HG03045 (cell line): ENCODE measurements around the gene INTS1.

Experiments
- ATAC-seq: cut with Tn5 transposase; IDR thresholded peaks from one replicate; pipeline ENCODE4 v1.9.1; 2021; ENCODE audit warnings: mild to moderate bottlenecking, moderate library complexity; ENCODE audit not compliant: unreplicated experiment

INTS1 gene

DNA sequence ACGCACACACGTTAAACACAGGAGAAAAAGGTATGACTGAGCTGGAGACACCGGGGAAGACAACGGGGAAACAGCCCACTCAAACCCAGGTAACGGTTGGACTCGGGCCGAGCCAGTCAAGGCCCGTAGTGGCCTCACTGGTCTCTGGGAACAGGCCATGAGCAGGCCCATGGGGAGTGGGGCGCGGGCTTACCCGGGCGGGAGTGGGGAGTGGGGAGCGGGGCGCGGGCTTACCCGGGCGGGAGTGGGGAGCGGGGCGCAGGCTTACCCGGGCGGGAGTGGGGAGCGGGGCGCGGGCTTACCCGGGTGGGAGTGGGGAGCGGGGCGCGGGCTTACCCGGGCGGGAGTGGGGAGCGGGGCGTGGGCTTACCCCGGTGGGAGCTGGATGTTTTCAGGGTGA, 11.5 kb downstream of the INTS1 start:
- ATAC-seq = no peak

DNA sequence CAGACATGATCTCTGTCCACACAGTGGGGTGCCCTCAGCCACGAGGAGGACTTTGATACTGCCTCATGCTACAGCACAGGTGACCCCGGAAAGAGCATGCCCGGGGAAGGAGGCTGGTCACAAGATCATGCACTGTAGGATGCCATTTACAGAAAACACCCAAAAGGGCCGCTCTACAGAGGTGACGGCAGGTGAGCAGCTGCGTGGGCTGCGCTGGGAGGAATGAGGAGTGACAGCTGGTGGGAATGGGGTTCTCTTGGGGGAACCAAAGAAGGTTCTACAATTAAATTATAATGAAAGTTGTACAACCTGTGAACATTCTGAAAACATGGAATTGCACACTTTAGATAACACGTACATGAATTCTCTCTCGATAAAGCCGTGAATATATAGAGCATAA, 12.0 kb downstream of the INTS1 start:
- no peak for ATAC-seq

DNA sequence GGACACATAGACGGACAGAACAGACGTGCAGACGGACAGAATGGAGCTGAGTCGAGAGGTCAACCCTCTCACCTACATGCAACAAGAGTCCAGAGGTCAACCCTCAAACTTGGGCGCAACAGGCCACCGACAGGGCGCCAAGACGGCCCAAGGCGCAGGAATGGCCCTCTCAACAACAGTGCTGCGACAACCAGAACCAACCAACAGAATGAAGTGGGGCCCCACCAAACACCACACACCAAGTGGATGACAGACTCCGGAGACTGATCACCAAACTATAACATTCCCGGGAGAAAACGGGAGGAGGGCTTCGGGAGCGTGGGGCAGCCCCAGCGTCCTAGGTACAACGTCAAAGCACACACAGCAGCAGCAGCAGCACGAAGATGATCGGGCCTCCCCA, 13.4 kb downstream of the INTS1 start:
- ATAC-seq = no peak

DNA sequence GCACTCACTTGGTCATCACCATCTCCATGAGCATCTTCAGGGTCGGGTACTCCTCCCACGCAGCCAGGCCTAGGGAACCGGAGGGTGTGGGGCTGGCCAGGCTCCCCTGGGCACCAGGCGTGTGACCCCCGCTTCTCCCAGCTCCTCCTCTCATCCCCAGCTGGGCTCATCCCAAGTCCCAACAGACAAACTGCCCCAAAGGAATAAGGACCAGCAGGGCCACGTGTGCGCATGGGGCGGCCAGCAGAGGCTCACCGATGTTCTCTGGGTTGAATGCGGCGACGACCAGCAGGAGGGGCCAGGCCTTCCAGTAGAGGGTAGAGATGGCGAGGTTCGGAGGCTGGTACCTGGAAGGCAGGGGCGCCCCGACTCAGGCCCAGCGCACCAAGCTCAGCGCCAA, 14.9 kb downstream of the INTS1 start:
- no peak for ATAC-seq

DNA sequence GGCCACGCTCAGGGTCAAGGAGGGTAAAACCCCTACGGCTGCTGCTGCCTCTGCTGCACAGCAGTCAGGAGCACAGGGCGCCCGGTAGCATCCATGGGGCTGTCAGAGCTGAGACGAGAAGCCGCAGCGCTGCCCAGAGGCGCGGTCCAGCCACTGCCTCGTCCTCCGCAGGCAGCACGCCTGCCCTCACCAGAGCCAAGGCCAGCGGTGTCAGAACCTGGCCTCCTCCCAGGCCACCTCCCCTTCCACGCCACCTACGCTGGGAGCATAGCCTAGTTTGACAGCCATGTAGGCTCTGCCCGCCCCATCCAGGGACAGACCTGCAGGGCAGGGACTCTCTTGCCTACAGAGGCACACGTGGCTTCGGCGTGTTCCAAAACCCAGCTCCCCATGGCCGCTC, 16.2 kb downstream of the INTS1 start:
- no peak for ATAC-seq

DNA sequence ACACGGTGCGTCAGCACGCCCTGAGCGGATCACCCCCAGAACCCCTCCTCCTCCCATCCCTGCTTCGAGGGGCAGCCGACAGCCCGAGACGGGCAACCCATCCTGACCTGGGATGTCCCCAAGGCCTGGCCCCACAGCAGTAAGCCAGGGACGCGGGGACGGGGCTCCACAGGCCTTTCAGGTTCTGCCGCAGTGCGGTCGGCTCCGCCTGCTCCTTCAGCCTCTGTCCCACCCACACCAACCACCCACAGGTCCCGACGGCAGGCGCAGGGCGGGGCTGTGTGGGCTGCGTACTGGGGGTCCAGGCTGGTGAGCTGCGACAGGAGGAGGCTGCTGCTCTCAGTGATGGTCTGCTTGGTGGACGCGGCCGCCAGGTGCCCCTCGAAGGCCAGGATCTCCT, 16.7 kb downstream of the INTS1 start:
- no peak for ATAC-seq

DNA sequence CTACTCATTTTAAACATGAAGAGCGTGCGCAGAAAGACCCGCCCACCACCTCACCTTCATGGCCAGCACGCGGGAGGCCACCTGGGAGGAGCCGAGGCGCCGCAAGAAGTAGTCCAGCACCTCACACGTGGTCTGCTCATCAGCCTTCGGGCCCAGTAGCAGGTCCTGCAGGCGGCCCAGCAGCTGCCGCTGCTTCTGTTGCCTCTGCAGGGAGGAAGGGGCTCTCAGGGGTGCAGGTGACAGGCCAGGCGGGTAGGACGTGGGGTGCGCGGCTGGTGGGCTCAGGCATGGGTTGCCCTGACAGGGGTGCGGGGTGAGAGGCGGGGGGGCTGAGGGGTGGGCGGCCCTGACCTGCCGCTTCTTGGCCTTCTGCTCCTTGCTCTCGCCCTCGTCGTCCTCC, 17.6 kb downstream of the INTS1 start:
- no peak for ATAC-seq

DNA sequence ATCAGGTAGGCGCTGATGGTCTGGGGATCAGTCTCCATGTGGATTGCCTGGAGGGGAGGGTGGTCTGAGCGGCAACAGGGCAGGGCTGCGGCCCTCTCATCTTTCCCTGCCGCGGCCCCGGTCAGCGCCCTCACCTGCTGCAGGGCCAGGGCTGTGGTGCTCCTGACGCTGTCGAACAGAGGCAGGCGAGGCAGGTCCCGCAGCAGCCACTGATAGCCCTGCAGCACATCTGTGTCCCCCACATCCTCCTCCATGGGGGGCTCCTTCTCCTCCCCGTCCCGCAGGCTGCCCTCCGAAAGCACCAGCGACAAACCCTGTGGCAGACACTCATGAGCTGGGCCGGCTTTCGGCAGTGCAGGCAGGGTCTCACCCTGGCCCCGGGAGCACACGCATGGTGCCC, 19.0 kb downstream of the INTS1 start:
- no peak for ATAC-seq

DNA sequence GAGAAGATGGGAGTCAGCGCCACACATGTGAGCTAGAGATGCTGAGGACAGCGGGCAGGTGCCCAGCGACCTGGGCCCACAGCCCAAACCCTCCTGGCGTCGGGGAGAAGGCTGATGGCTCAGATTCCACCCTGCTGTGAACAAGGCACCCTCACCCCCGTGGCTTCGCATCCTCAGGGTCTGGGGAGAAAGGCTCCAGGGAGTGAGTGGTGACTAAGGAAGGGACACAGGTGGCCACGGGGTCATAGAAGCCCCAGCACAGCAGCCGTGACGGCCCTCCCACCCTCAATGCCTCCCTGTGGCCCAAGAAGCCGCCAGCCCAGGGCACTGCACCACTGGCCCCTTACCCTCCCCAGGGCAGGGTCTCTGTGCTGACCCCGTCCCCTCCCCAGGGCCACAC, 19.6 kb downstream of the INTS1 start:
- no peak for ATAC-seq

DNA sequence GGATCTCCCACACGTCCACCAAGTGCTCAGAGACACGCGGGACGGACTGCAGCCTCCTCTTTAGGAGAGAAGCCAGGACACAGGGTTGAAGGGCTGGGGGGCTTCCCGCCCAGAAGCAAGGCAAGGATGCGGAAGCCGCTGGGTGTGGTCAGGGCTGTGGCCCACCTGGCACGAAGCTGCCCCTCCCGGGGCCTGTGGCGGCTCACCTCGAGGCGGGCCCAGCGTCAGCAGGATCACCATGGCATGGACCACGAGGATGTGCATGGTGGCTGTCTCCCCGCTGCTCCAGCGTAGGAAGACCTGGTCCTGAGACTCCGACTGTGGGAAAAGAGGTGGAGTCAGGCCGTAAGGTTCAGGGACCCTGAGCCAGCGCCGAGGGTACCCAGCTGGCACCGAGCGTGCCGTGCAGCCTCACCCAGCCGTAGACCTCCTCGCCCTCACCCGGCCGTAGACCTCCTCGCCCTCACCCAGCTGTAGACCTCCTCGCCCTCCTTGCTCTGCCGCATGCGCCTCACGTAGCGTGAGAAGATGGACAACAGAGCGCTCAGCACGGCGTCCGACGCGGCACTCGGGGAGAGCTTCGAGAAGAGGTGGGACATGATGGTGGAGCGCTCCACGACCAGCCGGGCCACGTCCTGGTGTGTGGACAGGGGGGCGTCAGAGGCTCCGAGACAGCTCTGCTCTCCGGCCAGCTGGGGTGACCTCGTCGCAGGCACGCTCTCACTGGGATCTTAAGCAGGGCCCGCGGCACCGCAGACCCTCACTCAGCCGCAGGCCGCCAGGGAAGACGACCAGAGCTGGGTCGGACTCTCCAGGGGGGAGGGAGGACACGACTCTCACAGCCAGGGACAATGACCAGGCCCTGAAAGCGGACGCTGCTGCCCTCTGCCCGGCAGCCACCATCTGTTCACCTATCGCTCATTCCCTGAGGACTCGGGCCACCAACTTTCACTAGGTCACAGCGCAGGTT, 20.4 kb downstream of the INTS1 start:
- ATAC-seq = no peak

DNA sequence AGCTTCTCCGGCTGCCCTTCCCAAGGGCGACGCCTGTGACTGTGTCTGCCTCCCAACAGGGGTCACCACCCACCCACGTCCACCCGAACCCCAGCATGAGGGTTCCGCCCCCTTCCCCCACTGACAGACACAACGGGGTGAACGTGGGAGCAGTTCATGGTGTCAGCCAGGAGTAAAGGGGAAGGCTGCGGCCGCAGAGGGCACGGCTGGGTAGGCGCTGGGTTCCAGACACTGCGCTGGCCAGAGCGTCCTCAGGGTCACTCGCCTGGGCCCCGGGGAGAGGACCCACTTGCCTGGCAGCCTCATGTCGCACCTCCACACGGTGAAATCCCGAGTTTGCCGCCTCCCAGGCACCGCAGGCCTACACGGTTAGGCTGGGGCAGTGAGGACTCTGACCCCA, 21.1 kb downstream of the INTS1 start:
- no peak for ATAC-seq

DNA sequence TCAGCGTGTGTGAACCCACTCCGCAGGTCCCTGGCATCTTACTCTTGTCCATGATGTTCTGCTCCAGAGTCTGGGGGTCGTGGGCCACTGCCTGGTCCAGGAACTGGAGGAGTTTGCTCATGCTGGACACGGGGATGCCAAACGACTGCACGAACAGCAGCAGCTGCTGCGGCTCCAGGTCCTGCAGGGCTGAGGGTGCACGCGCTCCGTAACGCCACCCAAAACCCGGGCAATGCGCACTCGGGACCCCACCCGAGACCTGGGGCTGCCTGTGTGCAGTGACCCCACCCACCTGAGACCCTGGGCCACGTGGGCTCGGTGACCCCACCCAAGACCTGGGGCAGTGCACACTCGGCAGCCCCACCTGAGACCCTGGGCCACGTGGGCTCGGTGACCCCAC, 22.9 kb downstream of the INTS1 start:
- ATAC-seq = no peak

DNA sequence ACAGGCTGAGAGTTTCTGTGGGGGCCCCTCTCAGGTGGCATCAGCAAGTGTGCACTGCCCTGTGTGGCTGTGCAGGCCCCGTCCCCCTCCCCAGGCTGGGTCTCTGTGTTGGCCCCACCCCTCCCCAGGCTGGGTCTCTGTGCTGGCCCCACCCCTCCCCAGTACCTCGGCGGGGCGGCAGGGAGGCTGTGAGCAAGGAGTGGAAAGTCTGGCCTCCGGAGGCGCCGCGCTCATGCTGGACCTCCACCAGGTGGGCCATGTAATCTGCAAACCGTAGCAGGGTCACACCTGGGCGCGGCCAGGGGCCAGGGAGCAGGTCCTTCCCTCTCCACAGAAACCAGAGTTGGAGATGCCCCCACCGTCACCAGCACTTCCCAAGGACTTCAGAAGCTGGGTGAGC, 23.5 kb downstream of the INTS1 start:
- ATAC-seq = no peak

DNA sequence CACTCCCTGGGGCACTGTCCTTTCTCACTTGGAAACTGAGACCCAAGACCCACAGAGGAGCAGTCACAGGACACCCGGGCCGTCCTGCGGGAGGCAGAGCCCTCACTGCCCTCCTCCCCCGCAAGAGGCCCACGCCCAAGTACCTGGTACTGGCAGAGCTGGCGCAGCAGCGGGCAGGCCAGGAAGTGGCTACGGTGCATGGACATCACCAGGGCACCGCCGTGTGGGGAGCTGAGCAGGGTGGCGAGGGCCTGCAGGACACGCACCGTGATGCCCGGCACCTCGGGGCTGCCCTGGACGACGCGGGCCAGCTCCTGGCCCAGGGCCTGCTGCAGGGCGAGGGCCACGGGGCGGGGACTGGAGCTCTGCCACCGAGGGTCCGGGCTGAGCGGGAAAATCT, 24.9 kb downstream of the INTS1 start:
- no peak for ATAC-seq

DNA sequence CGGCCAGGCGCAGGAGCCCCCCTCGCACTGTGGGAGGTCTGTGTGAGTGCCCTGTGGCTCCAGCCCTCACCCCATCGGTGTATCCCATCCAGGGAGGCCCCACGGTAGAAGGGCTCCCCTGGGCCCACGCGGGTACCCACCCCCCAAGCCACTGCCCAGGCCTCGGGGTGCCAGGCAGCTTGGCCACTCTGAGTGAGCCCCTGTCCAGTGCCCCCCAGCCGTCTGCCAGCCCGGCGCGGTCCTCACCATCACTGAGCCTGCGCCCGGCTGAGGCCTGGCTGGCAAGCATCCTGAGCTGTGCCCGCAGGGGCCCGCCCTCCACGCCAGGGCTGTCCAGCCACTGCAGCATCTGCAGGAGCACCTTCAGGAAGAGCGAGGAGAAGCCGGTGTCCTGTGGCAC, 25.7 kb downstream of the INTS1 start:
- no peak for ATAC-seq

DNA sequence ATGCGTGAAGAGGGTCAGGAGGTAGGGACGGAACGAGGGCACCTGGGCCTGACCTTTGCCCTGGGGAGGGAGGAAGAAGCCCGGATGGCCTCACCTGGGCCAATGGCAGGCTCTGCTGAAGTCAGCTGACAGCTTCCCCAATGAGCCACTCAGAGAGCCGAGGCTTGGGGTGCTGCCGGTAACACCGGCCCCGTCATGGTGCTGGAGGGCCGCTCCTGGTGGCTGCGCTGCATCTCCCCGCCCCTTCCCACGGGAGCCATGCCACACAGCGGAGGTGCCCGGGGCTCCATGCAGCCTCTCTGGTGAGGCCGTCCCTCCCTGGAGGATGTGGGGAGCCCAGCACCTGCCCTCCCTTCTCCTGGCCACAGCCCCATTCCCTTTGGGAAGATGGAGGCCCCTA, 27.3 kb downstream of the INTS1 start:
- no peak for ATAC-seq

DNA sequence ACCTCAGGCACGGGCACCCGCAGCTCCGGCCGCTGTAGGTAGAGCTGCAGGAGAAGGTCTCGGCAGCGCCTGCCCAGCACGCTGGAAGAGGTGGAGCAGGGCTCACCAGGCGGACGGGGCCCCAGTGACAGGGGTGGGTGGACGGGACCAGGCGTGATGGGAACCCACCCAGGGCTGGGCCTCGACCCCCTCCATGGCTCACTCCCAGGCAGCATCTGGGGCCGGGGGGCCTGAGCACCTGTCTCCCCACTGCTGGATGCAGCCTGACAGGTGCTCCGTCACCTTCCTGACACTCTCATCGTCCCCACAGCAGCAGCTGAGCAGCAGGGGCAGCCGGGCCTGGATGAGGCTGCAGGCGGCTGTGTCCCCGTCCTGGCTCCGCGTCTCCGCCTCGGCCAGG, 28.2 kb downstream of the INTS1 start:
- no peak for ATAC-seq

DNA sequence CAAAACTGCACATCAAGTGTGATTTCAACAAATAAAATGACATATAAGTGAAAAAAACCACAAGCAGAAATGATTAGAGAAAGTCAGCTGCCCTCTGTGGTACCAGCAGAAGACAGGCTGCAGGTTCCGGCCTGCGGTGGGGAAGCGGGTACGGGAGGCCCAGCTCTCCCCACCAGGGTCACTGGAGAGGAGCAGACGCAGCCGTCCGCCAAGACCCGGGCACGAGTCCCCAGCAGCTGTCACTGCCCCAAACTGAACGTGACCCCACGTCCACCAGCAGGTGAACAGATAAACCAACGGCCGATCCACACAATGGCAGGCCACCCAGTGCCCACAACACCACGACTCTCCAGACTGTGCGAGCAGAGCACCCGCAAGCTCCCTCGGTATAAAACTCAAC, 28.8 kb downstream of the INTS1 start:
- ATAC-seq = no peak

DNA sequence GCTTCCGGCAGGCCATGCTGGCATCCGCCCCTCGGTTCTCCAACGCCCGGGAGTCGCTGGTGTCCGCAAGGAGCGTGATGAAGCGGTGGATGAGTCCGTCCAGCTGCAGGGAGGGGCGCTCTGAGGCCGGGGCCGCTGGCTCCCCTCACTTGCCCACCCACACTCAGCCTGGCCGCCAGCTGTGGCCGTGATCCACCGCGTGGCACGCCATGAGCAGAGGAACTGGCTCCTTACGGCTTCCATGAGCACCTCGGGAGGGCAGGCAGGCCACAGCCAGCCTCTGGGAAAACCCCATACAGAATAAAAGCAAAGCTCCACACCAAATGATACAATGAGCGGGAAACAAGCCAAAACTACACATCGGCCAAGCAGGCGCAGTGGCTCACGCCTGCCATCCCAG, 29.5 kb downstream of the INTS1 start:
- no peak for ATAC-seq

DNA sequence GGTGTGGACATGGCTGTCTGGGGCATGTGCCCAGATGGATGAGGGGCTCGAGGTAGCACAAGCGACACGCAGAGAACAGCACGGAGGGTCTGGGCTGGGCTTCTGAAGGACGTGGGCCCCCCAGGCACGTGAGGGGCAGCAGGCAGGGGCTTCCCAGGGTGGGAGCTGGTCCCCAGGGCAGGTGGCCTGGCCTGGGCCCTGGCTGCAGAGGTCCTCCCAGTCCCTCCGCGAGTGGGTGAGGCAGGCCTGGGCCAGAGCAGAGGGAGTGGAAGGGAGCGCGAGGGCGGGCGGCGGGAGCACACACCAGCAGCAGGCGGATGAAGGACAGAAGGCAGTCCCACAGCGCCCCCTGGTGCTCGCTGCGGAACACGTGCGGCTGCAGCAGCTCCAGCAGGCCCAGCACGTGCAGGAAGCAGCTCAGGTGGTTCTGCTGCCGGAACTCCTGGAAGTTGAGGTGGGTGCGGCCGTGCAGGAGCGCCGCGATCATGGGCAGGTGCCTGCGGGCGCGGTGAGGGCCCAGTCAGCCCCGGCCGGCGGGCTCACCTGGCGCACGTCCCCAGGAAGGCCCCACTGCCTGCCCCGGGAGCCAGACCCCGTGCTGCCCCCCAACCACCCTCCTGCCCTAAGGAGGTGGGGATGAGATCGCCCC, 30.2 kb downstream of the INTS1 start:
- no peak for ATAC-seq

DNA sequence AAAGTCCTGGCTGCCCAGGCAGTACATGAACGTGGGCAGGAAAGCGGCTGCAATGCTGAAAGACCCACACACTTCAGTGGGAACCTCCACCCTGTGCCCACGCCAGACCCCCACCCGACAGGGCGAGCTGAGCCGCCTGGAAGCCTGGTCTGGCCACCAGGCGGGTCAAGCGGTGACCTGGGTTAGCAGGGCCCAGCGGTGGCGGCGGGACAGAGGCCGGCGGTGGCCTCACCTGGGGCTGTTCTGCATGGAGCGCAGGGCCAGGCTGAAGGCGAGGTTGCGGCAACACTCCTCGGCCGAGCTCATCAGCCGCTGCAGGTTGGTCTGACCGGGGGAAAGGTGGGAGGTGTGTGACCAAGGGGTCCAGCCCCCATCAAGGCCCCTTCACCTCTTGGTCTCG, 33.3 kb downstream of the INTS1 start:
- ATAC-seq = no peak

DNA sequence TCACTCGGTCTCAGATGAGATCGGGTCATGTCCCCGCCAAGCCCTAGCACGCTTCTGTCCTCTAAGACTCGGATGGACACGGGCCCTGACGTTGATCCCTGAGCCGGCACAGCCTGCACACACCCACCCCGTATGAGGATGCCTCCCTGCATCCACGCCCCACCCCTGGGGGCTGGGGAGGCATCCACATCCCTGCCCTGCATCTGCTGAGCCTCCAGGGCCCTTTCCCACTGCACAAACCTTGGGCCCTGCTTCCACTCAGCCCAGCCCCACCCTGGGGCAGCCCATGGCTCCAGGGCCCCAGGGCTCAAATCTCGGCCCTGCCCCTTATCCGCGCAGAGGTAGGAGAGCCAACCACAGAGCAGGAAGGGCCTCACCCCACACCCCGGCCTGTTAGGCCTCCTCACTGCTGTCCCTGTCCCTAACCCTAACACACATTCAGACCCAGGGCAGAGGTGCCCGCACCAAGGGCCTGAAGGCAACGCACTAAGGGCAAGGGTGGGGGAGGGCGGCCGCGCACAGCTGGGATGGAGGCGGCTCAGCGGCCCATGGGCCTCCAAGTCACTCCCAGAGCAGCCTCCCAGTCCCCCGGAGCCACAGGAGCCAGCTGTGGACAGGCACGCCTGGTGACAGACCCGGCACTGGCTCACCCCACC, 35.4 kb downstream of the INTS1 start:
- ATAC-seq = no peak
